ENCODE data around the gene OXCT1.

OXCT1 gene

GRCh38 chr5:41808294-41808693 is 61.9 kb downstream of the OXCT1 start:
- H3K23ac ChIP-seq (ENCODE audit: low read length in 2 of 2), result no peak overlapping the region
- H3K27ac ChIP-seq (ENCODE audit: low read length, poor library complexity, severe bottlenecking), result no peak overlapping the region
- peaks cover 0 to 36% of the 10 kb centered on the region in 2 experiments for H3K36me3 ChIP-seq (ENCODE audit: control insufficient read depth in 1 of 2, insufficient read depth in 2 of 2, low read depth in 1 of 2, low read length in 2 of 2)
- no peak overlapping the region for H2AFZ ChIP-seq (ENCODE audit: low read depth, low read length)
- no peak overlapping the region for H3K4me2 ChIP-seq (ENCODE audit: low read length, poor library complexity, severe bottlenecking)
- no peak overlapping the region for H2BK15ac ChIP-seq (ENCODE audit: low read depth, poor library complexity, severe bottlenecking)
- H3K79me1 ChIP-seq (replicated peaks; ENCODE audit: low read length, poor library complexity, severe bottlenecking), result no peaks in the 10 kb centered on the region
- H4K91ac ChIP-seq (ENCODE audit: low read length), result no peak overlapping the region
- 100% methylated on average over 1 of the region's 3 CpGs for WGBS
- no peaks in the 10 kb centered on the region for H3K9me3 ChIP-seq (ENCODE audit: control insufficient read depth, low read length)
- H3K4me1 ChIP-seq (ENCODE audit: control insufficient read depth, insufficient read depth, low read depth, low read length), result no peaks in the 10 kb centered on the region
- H2BK5ac ChIP-seq (ENCODE audit: low read depth, low read length, poor library complexity, severe bottlenecking), result no peak overlapping the region
- H3K18ac ChIP-seq (ENCODE audit: low read depth in 1 of 2, low read length in 2 of 2), result no peak overlapping the region
- H3K14ac ChIP-seq (ENCODE audit: low read length in 2 of 2), result no peak overlapping the region
- H3K4ac ChIP-seq (ENCODE audit: low read depth in 1 of 2, low read length in 2 of 2), result peak overlapping the region in 1 of 2 experiments; percentile 3
- H3K4me3 ChIP-seq (ENCODE audit: insufficient read depth in 1 of 2, low read depth in 1 of 2, low read length in 2 of 2), result no peak overlapping the region
- H2AK5ac ChIP-seq (ENCODE audit: low read length, severe bottlenecking), result no peak overlapping the region
- no peak overlapping the region for H2BK120ac ChIP-seq (ENCODE audit: low read depth, low read length)
- no peak overlapping the region for H4K8ac ChIP-seq (ENCODE audit: low read length)
- H2BK12ac ChIP-seq (ENCODE audit: low read length in 2 of 2), result no peak overlapping the region
- H3K9ac ChIP-seq (ENCODE audit: low read length), result no peak overlapping the region
- no peaks in the 10 kb centered on the region for H3K27me3 ChIP-seq (ENCODE audit: control insufficient read depth in 1 of 2, insufficient read depth in 1 of 2, low read length in 2 of 2)
- DNase-seq, result peak; percentile 13

GRCh38 chr5:41797662-41798061 is 72.6 kb downstream of the OXCT1 start:
- Histone ChIP-seq H4K8ac (ENCODE audit: low read length) (no peak overlapping the region), H3K79me1 (replicated peaks; ENCODE audit: low read length, poor library complexity, severe bottlenecking) (no peaks in the 10 kb centered on the region), H2BK12ac (ENCODE audit: low read length in 2 of 2) (no peak overlapping the region), H3K4me3 (ENCODE audit: insufficient read depth in 1 of 2, low read depth in 1 of 2, low read length in 2 of 2) (no peak overlapping the region), H2BK120ac (ENCODE audit: low read depth, low read length) (no peak overlapping the region), H3K14ac (ENCODE audit: low read length in 2 of 2) (no peak overlapping the region), H2AFZ (ENCODE audit: low read depth, low read length) (no peak overlapping the region), H3K4me2 (ENCODE audit: low read length, poor library complexity, severe bottlenecking) (no peak overlapping the region), H3K27ac (ENCODE audit: low read length, poor library complexity, severe bottlenecking) (no peak overlapping the region), H3K36me3 (ENCODE audit: control insufficient read depth in 1 of 2, insufficient read depth in 2 of 2, low read depth in 1 of 2, low read length in 2 of 2) (peaks cover 0 to 34% of the 10 kb centered on the region in 2 experiments), H3K18ac (ENCODE audit: low read depth in 1 of 2, low read length in 2 of 2) (no peak overlapping the region), H3K9me3 (ENCODE audit: control insufficient read depth, low read length) (no peaks in the 10 kb centered on the region), H3K27me3 (ENCODE audit: control insufficient read depth in 1 of 2, insufficient read depth in 1 of 2, low read length in 2 of 2) (no peaks in the 10 kb centered on the region), H2BK5ac (ENCODE audit: low read depth, low read length, poor library complexity, severe bottlenecking) (no peak overlapping the region), H3K9ac (ENCODE audit: low read length) (no peak overlapping the region), H3K4me1 (ENCODE audit: control insufficient read depth, insufficient read depth, low read depth, low read length) (peaks cover 4% of the 10 kb centered on the region), H4K91ac (ENCODE audit: low read length) (no peak overlapping the region), H2AK5ac (ENCODE audit: low read length, severe bottlenecking) (no peak overlapping the region), H3K23ac (ENCODE audit: low read length in 2 of 2) (no peak overlapping the region), H3K4ac (ENCODE audit: low read depth in 1 of 2, low read length in 2 of 2) (no peak overlapping the region), H2BK15ac (ENCODE audit: low read depth, poor library complexity, severe bottlenecking) (no peak overlapping the region)
- no peak for DNase-seq
- no CpG with 5 or more reads among the region's 2 CpGs for WGBS

- H3K9ac ChIP-seq (ENCODE audit: low read length), result no peak overlapping the region
- no peak overlapping the region for H3K4me3 ChIP-seq (ENCODE audit: insufficient read depth in 1 of 2, low read depth in 1 of 2, low read length in 2 of 2)
- H3K27ac ChIP-seq (ENCODE audit: low read length, poor library complexity, severe bottlenecking), result no peak overlapping the region
- H3K4me1 ChIP-seq (ENCODE audit: control insufficient read depth, insufficient read depth, low read depth, low read length), result peaks cover 4% of the 10 kb centered on the region
- H3K79me1 ChIP-seq (replicated peaks; ENCODE audit: low read length, poor library complexity, severe bottlenecking), result no peaks in the 10 kb centered on the region
- H2BK5ac ChIP-seq (ENCODE audit: low read depth, low read length, poor library complexity, severe bottlenecking), result no peak overlapping the region
- H3K4ac ChIP-seq (ENCODE audit: low read depth in 1 of 2, low read length in 2 of 2), result no peak overlapping the region
- no peak overlapping the region for H4K8ac ChIP-seq (ENCODE audit: low read length)
- no peak overlapping the region for H3K23ac ChIP-seq (ENCODE audit: low read length in 2 of 2)
- no peak overlapping the region for H4K91ac ChIP-seq (ENCODE audit: low read length)
- DNase-seq, result no peak
- H3K4me2 ChIP-seq (ENCODE audit: low read length, poor library complexity, severe bottlenecking), result no peak overlapping the region
- H3K18ac ChIP-seq (ENCODE audit: low read depth in 1 of 2, low read length in 2 of 2), result no peak overlapping the region
- no peaks in the 10 kb centered on the region for H3K9me3 ChIP-seq (ENCODE audit: control insufficient read depth, low read length)
- H2BK120ac ChIP-seq (ENCODE audit: low read depth, low read length), result no peak overlapping the region
- no peak overlapping the region for H2BK12ac ChIP-seq (ENCODE audit: low read length in 2 of 2)
- peaks cover 0 to 31% of the 10 kb centered on the region in 2 experiments for H3K36me3 ChIP-seq (ENCODE audit: control insufficient read depth in 1 of 2, insufficient read depth in 2 of 2, low read depth in 1 of 2, low read length in 2 of 2)
- H3K27me3 ChIP-seq (ENCODE audit: control insufficient read depth in 1 of 2, insufficient read depth in 1 of 2, low read length in 2 of 2), result no peaks in the 10 kb centered on the region
- H3K14ac ChIP-seq (ENCODE audit: low read length in 2 of 2), result no peak overlapping the region
- H2AFZ ChIP-seq (ENCODE audit: low read depth, low read length), result no peak overlapping the region
- H2AK5ac ChIP-seq (ENCODE audit: low read length, severe bottlenecking), result peak overlapping the region; percentile 90
- no peak overlapping the region for H2BK15ac ChIP-seq (ENCODE audit: low read depth, poor library complexity, severe bottlenecking)
These were observed 74.2 kb downstream of the OXCT1 start for GRCh38 chr5:41796061-41796460.

- H4K8ac ChIP-seq (ENCODE audit: low read length), result no peak overlapping the region
- H3K14ac ChIP-seq (ENCODE audit: low read length in 2 of 2), result no peak overlapping the region
- H2BK15ac ChIP-seq (ENCODE audit: low read depth, poor library complexity, severe bottlenecking), result no peak overlapping the region
- no peak overlapping the region for H3K23ac ChIP-seq (ENCODE audit: low read length in 2 of 2)
- no peak for DNase-seq
- H3K4me2 ChIP-seq (ENCODE audit: low read length, poor library complexity, severe bottlenecking), result no peak overlapping the region
- H2BK12ac ChIP-seq (ENCODE audit: low read length in 2 of 2), result peak overlapping the region in 1 of 2 experiments; percentile 87
- peaks cover 0 to 23% of the 10 kb centered on the region in 2 experiments for H3K36me3 ChIP-seq (ENCODE audit: control insufficient read depth in 1 of 2, insufficient read depth in 2 of 2, low read depth in 1 of 2, low read length in 2 of 2)
- H3K4ac ChIP-seq (ENCODE audit: low read depth in 1 of 2, low read length in 2 of 2), result peak overlapping the region in 1 of 2 experiments; percentile 28
- peak overlapping the region; percentile 7 to 92 for H3K18ac ChIP-seq (ENCODE audit: low read depth in 1 of 2, low read length in 2 of 2)
- peaks cover 4% of the 10 kb centered on the region for H3K4me1 ChIP-seq (ENCODE audit: control insufficient read depth, insufficient read depth, low read depth, low read length)
- no peaks in the 10 kb centered on the region for H3K79me1 ChIP-seq (replicated peaks; ENCODE audit: low read length, poor library complexity, severe bottlenecking)
- no peak overlapping the region for H3K9ac ChIP-seq (ENCODE audit: low read length)
- WGBS, result 81% methylated on average over 5 of the region's 6 CpGs
- no peaks in the 10 kb centered on the region for H3K9me3 ChIP-seq (ENCODE audit: control insufficient read depth, low read length)
- no peak overlapping the region for H2BK5ac ChIP-seq (ENCODE audit: low read depth, low read length, poor library complexity, severe bottlenecking)
- peak overlapping the region; percentile 87 for H3K27ac ChIP-seq (ENCODE audit: low read length, poor library complexity, severe bottlenecking)
- no peaks in the 10 kb centered on the region for H3K27me3 ChIP-seq (ENCODE audit: control insufficient read depth in 1 of 2, insufficient read depth in 1 of 2, low read length in 2 of 2)
- H2AK5ac ChIP-seq (ENCODE audit: low read length, severe bottlenecking), result peak overlapping the region; percentile 73
- H4K91ac ChIP-seq (ENCODE audit: low read length), result peak overlapping the region; percentile 40
- peak overlapping the region in 1 of 2 experiments; percentile 22 for H3K4me3 ChIP-seq (ENCODE audit: insufficient read depth in 1 of 2, low read depth in 1 of 2, low read length in 2 of 2)
- H2BK120ac ChIP-seq (ENCODE audit: low read depth, low read length), result no peak overlapping the region
- no peak overlapping the region for H2AFZ ChIP-seq (ENCODE audit: low read depth, low read length)
These were observed 75.1 kb downstream of the OXCT1 start for GRCh38 chr5:41795125-41795524.

Measured in mesenchymal stem cell (in vitro differentiated cells and primary cell).